Muscle layer of duodenum (tissue), 2 donors: ENCODE measurements around the gene MFRP.
"Not testable (repeated sequence)": the region's sequence is repeated elsewhere in the genome, so short reads cannot be mapped to it uniquely, and the experiment has no call there.

Experiments
- H3K27ac ChIP-seq: one replicate; pipeline ENCODE4 v1.7.0; 2013; ENCODE audit warnings: mild to moderate bottlenecking, low read length
- H3K27me3 ChIP-seq: one replicate; pipeline ENCODE4 v1.7.0; 2013; ENCODE audit warnings: low read depth, mild to moderate bottlenecking, control low read depth, low read length
- H3K36me3 ChIP-seq, 2 donors: one replicate each; pipeline ENCODE4 v1.7.0; 2013; ENCODE audit warnings: low read length in 2 of 2, control low read depth in 1 of 2, mild to moderate bottlenecking in 1 of 2; ENCODE audit not compliant: insufficient read depth in 2 of 2, control insufficient read depth in 1 of 2
- H3K4me1 ChIP-seq, 2 donors: one replicate each; pipeline ENCODE4 v1.7.0; 2013; ENCODE audit warnings: low read length in 2 of 2, mild to moderate bottlenecking in 2 of 2, control low read depth in 1 of 2, moderate library complexity in 1 of 2; ENCODE audit not compliant: insufficient read depth in 2 of 2, control insufficient read depth in 1 of 2
- H3K4me3 ChIP-seq, 2 donors: one replicate each; pipeline ENCODE4 v1.7.0; 2013; ENCODE audit warnings: low read length in 2 of 2, low read depth in 1 of 2, mild to moderate bottlenecking in 1 of 2
- H3K9me3 ChIP-seq, 2 donors: one replicate each; pipeline ENCODE4 v1.7.0; 2013; ENCODE audit warnings: low read length in 2 of 2, control low read depth in 1 of 2, mild to moderate bottlenecking in 1 of 2; ENCODE audit not compliant: control insufficient read depth in 1 of 2
- donor health status: healthy.

MFRP gene

GRCh38 chr11:119346605-119347004, at the start of gene MFRP:
TSS of gene MFRP (minus strand) at chr11:119346705. CDS start at chr11:119346513, 192 bp downstream.
- Histone ChIP-seq H3K4me1 (peaks cover 0 to 7% of the 10 kb centered on the region in 2 donors), H3K27ac (no peak within 1 kb of the TSS), H3K4me3 (no peak within 1 kb of the TSS), H3K9me3 (no peaks in the 10 kb centered on the region), H3K36me3 (no peaks in the 10 kb centered on the region), H3K27me3 (no peaks in the 10 kb centered on the region)

- no peaks in the 10 kb centered on the region for H3K9me3 ChIP-seq
- no peaks in the 10 kb centered on the region for H3K27me3 ChIP-seq
- no peak overlapping the region for H3K27ac ChIP-seq
- no peaks in the 10 kb centered on the region for H3K4me1 ChIP-seq
- no peaks in the 10 kb centered on the region for H3K36me3 ChIP-seq
- no peak overlapping the region for H3K4me3 ChIP-seq
These were observed 44.8 kb upstream of the MFRP start for GRCh38 chr11:119391275-119391674.

GRCh38 chr11:119389611-119390254, 43.2 kb upstream of the MFRP start:
- no peak overlapping the region for H3K27ac ChIP-seq
- no peaks in the 10 kb centered on the region for H3K9me3 ChIP-seq
- H3K36me3 ChIP-seq, result no peaks in the 10 kb centered on the region
- H3K4me3 ChIP-seq, result no peak overlapping the region
- H3K27me3 ChIP-seq, result no peaks in the 10 kb centered on the region
- H3K4me1 ChIP-seq, result no peaks in the 10 kb centered on the region

GRCh38 chr11:119388103-119388502, 41.6 kb upstream of the MFRP start:
- Histone ChIP-seq H3K36me3 (no peaks in the 10 kb centered on the region), H3K9me3 (no peaks in the 10 kb centered on the region), H3K4me1 (no peaks in the 10 kb centered on the region), H3K27me3 (no peaks in the 10 kb centered on the region), H3K4me3 (no peak overlapping the region), H3K27ac (no peak overlapping the region)

- Histone ChIP-seq H3K4me1 (peaks cover 4 to 12% of the 10 kb centered on the region in 2 donors), H3K27me3 (no peaks in the 10 kb centered on the region), H3K4me3 (no peak overlapping the region), H3K27ac (no peak overlapping the region), H3K9me3 (no peaks in the 10 kb centered on the region), H3K36me3 (no peaks in the 10 kb centered on the region)
These were observed 37.8 kb upstream of the MFRP start for GRCh38 chr11:119384332-119384731.

GRCh38 chr11:119382513-119382912, 36.0 kb upstream of the MFRP start:
- not testable (repeated sequence) for H3K36me3 ChIP-seq, H3K27ac ChIP-seq, H3K27me3 ChIP-seq, H3K9me3 ChIP-seq
- H3K4me3 ChIP-seq, result peak overlapping the region in 1 of 2 donors; percentile 68
- H3K4me1 ChIP-seq, result peaks cover 4 to 12% of the 10 kb centered on the region in 2 donors

GRCh38 chr11:119382101-119382500, 35.6 kb upstream of the MFRP start:
- no peaks in the 10 kb centered on the region for H3K27me3 ChIP-seq
- peaks cover 4 to 16% of the 10 kb centered on the region in 2 donors for H3K4me1 ChIP-seq
- H3K36me3 ChIP-seq, result no peaks in the 10 kb centered on the region
- no peaks in the 10 kb centered on the region for H3K9me3 ChIP-seq
- H3K4me3 ChIP-seq, result peak overlapping the region; percentile 65 to 68
- H3K27ac ChIP-seq, result peak overlapping the region; percentile 30

GRCh38 chr11:119381181-119381988, 34.9 kb upstream of the MFRP start, which contains the start of gene USP2:
TSS of gene USP2 (minus strand) at chr11:119381690. CDS start at chr11:119373480, 8,210 bp downstream.
- H3K9me3 ChIP-seq, result no peaks in the 10 kb centered on the region
- H3K36me3 ChIP-seq, result no peaks in the 10 kb centered on the region
- peak within 1 kb of the TSS; percentile 68 to 79 for H3K4me3 ChIP-seq
- peaks cover 4 to 21% of the 10 kb centered on the region in 2 donors for H3K4me1 ChIP-seq
- H3K27me3 ChIP-seq, result no peaks in the 10 kb centered on the region
- peak within 1 kb of the TSS; percentile 30 for H3K27ac ChIP-seq

GRCh38 chr11:119380827-119381180, 34.3 kb upstream of the MFRP start:
- peak overlapping the region; percentile 68 to 79 for H3K4me3 ChIP-seq
- H3K4me1 ChIP-seq, result peaks cover 4 to 25% of the 10 kb centered on the region in 2 donors
- no peaks in the 10 kb centered on the region for H3K9me3 ChIP-seq
- H3K27ac ChIP-seq, result no peak overlapping the region
- no peaks in the 10 kb centered on the region for H3K27me3 ChIP-seq
- no peaks in the 10 kb centered on the region for H3K36me3 ChIP-seq

GRCh38 chr11:119380160-119380826, 33.8 kb upstream of the MFRP start:
- no peaks in the 10 kb centered on the region for H3K27me3 ChIP-seq
- no peaks in the 10 kb centered on the region for H3K9me3 ChIP-seq
- peak overlapping the region; percentile 68 to 79 for H3K4me3 ChIP-seq
- H3K36me3 ChIP-seq, result no peaks in the 10 kb centered on the region
- H3K27ac ChIP-seq, result no peak overlapping the region
- peaks cover 4 to 27% of the 10 kb centered on the region in 2 donors for H3K4me1 ChIP-seq

GRCh38 chr11:119378851-119379465, 32.5 kb upstream of the MFRP start:
- no peaks in the 10 kb centered on the region for H3K36me3 ChIP-seq
- H3K27ac ChIP-seq, result no peak overlapping the region
- peaks cover 7 to 41% of the 10 kb centered on the region in 2 donors for H3K4me1 ChIP-seq
- no peaks in the 10 kb centered on the region for H3K27me3 ChIP-seq
- no peaks in the 10 kb centered on the region for H3K9me3 ChIP-seq
- H3K4me3 ChIP-seq, result no peak overlapping the region
